ENCODE results near the gene RAB5B. TPM values are rescaled to one million over a fixed set of nuclear protein-coding genes. Genes with fewer than 3 reads are reported as not detected.
"Not testable (repeated sequence)": the region's sequence is repeated elsewhere in the genome, so short reads cannot be mapped to it uniquely, and the experiment has no call there.

The RAB5B gene
- total and polyA plus RNA-seq, 5 donors from 2014 or later = 60.8 to 73.4 (median 67.4) TPM

- Histone ChIP-seq H3K36me3 (ENCODE audit: control insufficient read depth, insufficient read depth, low read length) (peaks cover 62% of the 10 kb centered on the region), H3K27ac (ENCODE audit: insufficient read depth, low read length, poor library complexity, severe bottlenecking) (no peak overlapping the region), H3K4me3 (ENCODE audit: low read depth, low read length) (no peak overlapping the region), H3K27me3 (ENCODE audit: control insufficient read depth, insufficient read depth, low read length) (no peaks in the 10 kb centered on the region), H3K9me3 (ENCODE audit: control insufficient read depth in 2 of 2, low read length in 2 of 2) (no peaks in the 10 kb centered on the region), H3K4me1 (ENCODE audit: control insufficient read depth, insufficient read depth, low read length, poor library complexity, severe bottlenecking) (peaks cover 3% of the 10 kb centered on the region)
- peaks cover 43% of the 10 kb centered on the region for H3K36me3 Mint-ChIP-seq
- H3K4me3 Mint-ChIP-seq = no peak overlapping the region
- no peaks in the 10 kb centered on the region for H3K9me3 Mint-ChIP-seq
- H3K4me1 Mint-ChIP-seq = peaks cover 2 to 8% (median 3%) of the 10 kb centered on the region in 4 donors
- no peak for ATAC-seq (ENCODE audit: low read depth in 2 of 2)
- H3K27me3 Mint-ChIP-seq = no peaks in the 10 kb centered on the region
- H3K27ac Mint-ChIP-seq = peak overlapping the region in 1 of 3 donors; percentile 39
- DNase-seq = no peak
Measured at GRCh38 chr12:55991110-55991509, 17.2 kb downstream of the RAB5B start.

GRCh38 chr12:55993230-55993853, 19.5 kb downstream of the RAB5B start:
- Histone ChIP-seq H3K27ac (ENCODE audit: insufficient read depth, low read length, poor library complexity, severe bottlenecking) (no peak overlapping the region), H3K4me3 (ENCODE audit: low read depth, low read length) (no peak overlapping the region), H3K36me3 (ENCODE audit: control insufficient read depth, insufficient read depth, low read length) (peaks cover 57% of the 10 kb centered on the region), H3K4me1 (ENCODE audit: control insufficient read depth, insufficient read depth, low read length, poor library complexity, severe bottlenecking) (peaks cover 18% of the 10 kb centered on the region), H3K27me3 (ENCODE audit: control insufficient read depth, insufficient read depth, low read length) (no peaks in the 10 kb centered on the region), H3K9me3 (ENCODE audit: control insufficient read depth in 2 of 2, low read length in 2 of 2) (no peaks in the 10 kb centered on the region)
- ATAC-seq (ENCODE audit: low read depth in 2 of 2) (no peak), DNase-seq (no peak)
- Mint-ChIP-seq H3K27ac (peak overlapping the region in 2 of 3 donors; percentile 20 to 25), H3K4me1 (peaks cover 6 to 29% (median 16%) of the 10 kb centered on the region in 4 donors), H3K27me3 (no peaks in the 10 kb centered on the region), H3K36me3 (peaks cover 40% of the 10 kb centered on the region), H3K9me3 (no peaks in the 10 kb centered on the region), H3K4me3 (no peak overlapping the region)

- Mint-ChIP-seq H3K36me3 (peaks cover 30% of the 10 kb centered on the region), H3K4me3 (no peak overlapping the region), H3K4me1 (peaks cover 6 to 37% (median 26%) of the 10 kb centered on the region in 4 donors), H3K27ac (peak overlapping the region in 1 of 3 donors; percentile 52), H3K9me3 (no peaks in the 10 kb centered on the region), H3K27me3 (no peaks in the 10 kb centered on the region)
- Histone ChIP-seq H3K9me3 (ENCODE audit: control insufficient read depth in 2 of 2, low read length in 2 of 2) (no peaks in the 10 kb centered on the region), H3K27me3 (ENCODE audit: control insufficient read depth, insufficient read depth, low read length) (no peaks in the 10 kb centered on the region), H3K4me3 (ENCODE audit: low read depth, low read length) (no peak overlapping the region), H3K36me3 (ENCODE audit: control insufficient read depth, insufficient read depth, low read length) (peaks cover 42% of the 10 kb centered on the region), H3K27ac (ENCODE audit: insufficient read depth, low read length, poor library complexity, severe bottlenecking) (peak overlapping the region; percentile 50), H3K4me1 (ENCODE audit: control insufficient read depth, insufficient read depth, low read length, poor library complexity, severe bottlenecking) (peaks cover 18% of the 10 kb centered on the region)
- DNase-seq = no peak
- ATAC-seq (ENCODE audit: low read depth in 2 of 2) = no peak
Measured at GRCh38 chr12:55995366-55995765, 21.5 kb downstream of the RAB5B start.

- Mint-ChIP-seq H3K36me3 (peaks cover 21% of the 10 kb centered on the region), H3K27ac (peak overlapping the region; percentile 76 to 91 (median 76)), H3K4me3 (peak overlapping the region; percentile 83 to 89 (median 88)), H3K9me3 (no peaks in the 10 kb centered on the region), H3K27me3 (no peaks in the 10 kb centered on the region), H3K4me1 (peaks cover 6 to 37% (median 26%) of the 10 kb centered on the region in 4 donors)
- Histone ChIP-seq H3K4me1 (ENCODE audit: control insufficient read depth, insufficient read depth, low read length, poor library complexity, severe bottlenecking) (peaks cover 18% of the 10 kb centered on the region), H3K27me3 (ENCODE audit: control insufficient read depth, insufficient read depth, low read length) (no peaks in the 10 kb centered on the region), H3K27ac (ENCODE audit: insufficient read depth, low read length, poor library complexity, severe bottlenecking) (peak overlapping the region; percentile 50), H3K4me3 (ENCODE audit: low read depth, low read length) (peak overlapping the region; percentile 81), H3K36me3 (ENCODE audit: control insufficient read depth, insufficient read depth, low read length) (peaks cover 33% of the 10 kb centered on the region), H3K9me3 (ENCODE audit: control insufficient read depth in 2 of 2, low read length in 2 of 2) (no peaks in the 10 kb centered on the region)
- DNase-seq = peak; percentile 63 to 88 (median 84)
- peak; percentile 71 to 81 for ATAC-seq (ENCODE audit: low read depth in 2 of 2)
Measured at GRCh38 chr12:55996201-55996714, 22.4 kb downstream of the RAB5B start.

GRCh38 chr12:55996715-55997534, 23.0 kb downstream of the RAB5B start, which contains the start of gene SUOX:
TSS of gene SUOX (plus strand) at chr12:55997276. CDS start at chr12:56002222, 4,946 bp downstream.
- Histone ChIP-seq H3K4me1 (ENCODE audit: control insufficient read depth, insufficient read depth, low read length, poor library complexity, severe bottlenecking) (peaks cover 18% of the 10 kb centered on the region), H3K27me3 (ENCODE audit: control insufficient read depth, insufficient read depth, low read length) (no peaks in the 10 kb centered on the region), H3K4me3 (ENCODE audit: low read depth, low read length) (peak within 1 kb of the TSS; percentile 81), H3K36me3 (ENCODE audit: control insufficient read depth, insufficient read depth, low read length) (peaks cover 28% of the 10 kb centered on the region), H3K9me3 (ENCODE audit: control insufficient read depth in 2 of 2, low read length in 2 of 2) (no peaks in the 10 kb centered on the region), H3K27ac (ENCODE audit: insufficient read depth, low read length, poor library complexity, severe bottlenecking) (peak within 1 kb of the TSS; percentile 50)
- Mint-ChIP-seq H3K4me3 (peak within 1 kb of the TSS; percentile 83 to 89 (median 88)), H3K27ac (peak within 1 kb of the TSS; percentile 76 to 91 (median 91)), H3K27me3 (no peaks in the 10 kb centered on the region), H3K36me3 (peaks cover 17% of the 10 kb centered on the region), H3K4me1 (peaks cover 6 to 37% (median 26%) of the 10 kb centered on the region in 4 donors), H3K9me3 (no peaks in the 10 kb centered on the region)
- ATAC-seq (ENCODE audit: low read depth in 2 of 2) (peak; percentile 33 to 38), DNase-seq (peak in 2 of 3 donors; percentile 45 to 78)

- peak overlapping the region in 2 of 3 donors; percentile 87 to 91 for H3K27ac Mint-ChIP-seq
- H3K4me3 ChIP-seq (ENCODE audit: low read depth, low read length) = peak overlapping the region; percentile 81
Measured at GRCh38 chr12:55997535-55997859, 23.6 kb downstream of the RAB5B start.

GRCh38 chr12:55999522-55999921, 25.6 kb downstream of the RAB5B start:
- not testable (repeated sequence) for H3K36me3 Mint-ChIP-seq; H3K27me3 ChIP-seq (ENCODE audit: control insufficient read depth, insufficient read depth, low read length); H3K9me3 ChIP-seq (ENCODE audit: control insufficient read depth in 2 of 2, low read length in 2 of 2); H3K27me3 Mint-ChIP-seq; H3K9me3 Mint-ChIP-seq; H3K4me3 ChIP-seq (ENCODE audit: low read depth, low read length); H3K27ac ChIP-seq (ENCODE audit: insufficient read depth, low read length, poor library complexity, severe bottlenecking); ATAC-seq (ENCODE audit: low read depth in 2 of 2); H3K36me3 ChIP-seq (ENCODE audit: control insufficient read depth, insufficient read depth, low read length)
- DNase-seq = peak in 1 of 3 donors; percentile 57
- H3K27ac Mint-ChIP-seq = peak overlapping the region; percentile 37 to 69 (median 38)
- peaks cover 6 to 41% (median 27%) of the 10 kb centered on the region in 4 donors for H3K4me1 Mint-ChIP-seq
- peaks cover 18% of the 10 kb centered on the region for H3K4me1 ChIP-seq (ENCODE audit: control insufficient read depth, insufficient read depth, low read length, poor library complexity, severe bottlenecking)
- H3K4me3 Mint-ChIP-seq = peak overlapping the region; percentile 39 to 62 (median 48)

More at GRCh38 chr12:55997535-55997859, 23.6 kb downstream of the RAB5B start:
- H3K27ac ChIP-seq (ENCODE audit: insufficient read depth, low read length, poor library complexity, severe bottlenecking) = peak overlapping the region; percentile 50
- H3K9me3 ChIP-seq (ENCODE audit: control insufficient read depth in 2 of 2, low read length in 2 of 2) = no peaks in the 10 kb centered on the region
- H3K4me1 Mint-ChIP-seq = peaks cover 6 to 37% (median 26%) of the 10 kb centered on the region in 4 donors
- DNase-seq = no peak
- peak overlapping the region; percentile 83 to 89 (median 88) for H3K4me3 Mint-ChIP-seq
- H3K36me3 ChIP-seq (ENCODE audit: control insufficient read depth, insufficient read depth, low read length) = peaks cover 22% of the 10 kb centered on the region
- H3K27me3 ChIP-seq (ENCODE audit: control insufficient read depth, insufficient read depth, low read length) = no peaks in the 10 kb centered on the region
- ATAC-seq (ENCODE audit: low read depth in 2 of 2) = peak in 1 of 2 donors; percentile 30
- no peaks in the 10 kb centered on the region for H3K9me3 Mint-ChIP-seq
- peaks cover 11% of the 10 kb centered on the region for H3K36me3 Mint-ChIP-seq
- peaks cover 18% of the 10 kb centered on the region for H3K4me1 ChIP-seq (ENCODE audit: control insufficient read depth, insufficient read depth, low read length, poor library complexity, severe bottlenecking)
- no peaks in the 10 kb centered on the region for H3K27me3 Mint-ChIP-seq

Data from CD4-positive, CD25-positive, alpha-beta regulatory T cell (primary cell).